ENCODE measurements around the gene ME3. TPM values are rescaled to one million over a fixed set of nuclear protein-coding genes. Genes with fewer than 3 reads are reported as not detected.
A peak's percentile ranks its signal among the peaks of the same experiment; 100 is the strongest.

The ME3 gene
- total RNA-seq, 1 donor from 2014 or later = 1.8 TPM

GRCh38 chr11:86486261-86487030, 186.0 kb downstream of the ME3 start:
- ATAC-seq = no peak

GRCh38 chr11:86484795-86485166, 187.6 kb downstream of the ME3 start:
- ATAC-seq = no peak

- peak; percentile 44 for ATAC-seq
Observed at GRCh38 chr11:86483940-86484794, 188.2 kb downstream of the ME3 start.

- no peak for ATAC-seq
Observed at GRCh38 chr11:86483610-86483939, 188.8 kb downstream of the ME3 start.

GRCh38 chr11:86482692-86483091, 189.7 kb downstream of the ME3 start:
- ATAC-seq = no peak

- ATAC-seq = no peak
Observed at GRCh38 chr11:86481399-86481798, 191.0 kb downstream of the ME3 start.

- ATAC-seq = no peak
Observed at GRCh38 chr11:86478348-86478747, 194.1 kb downstream of the ME3 start.

- no peak for ATAC-seq
Observed at GRCh38 chr11:86477495-86478155, 194.8 kb downstream of the ME3 start.

GRCh38 chr11:86476109-86476861, 196.1 kb downstream of the ME3 start:
- ATAC-seq = no peak

- ATAC-seq = no peak
Observed at GRCh38 chr11:86475027-86475426, 197.4 kb downstream of the ME3 start.

- ATAC-seq = peak; percentile 41
Observed at GRCh38 chr11:86473991-86474833, 198.2 kb downstream of the ME3 start.

GRCh38 chr11:86469491-86470388, 202.7 kb downstream of the ME3 start:
- no peak for ATAC-seq

GRCh38 chr11:86468169-86468568, 204.2 kb downstream of the ME3 start:
- no peak for ATAC-seq

- no peak for ATAC-seq
Observed at GRCh38 chr11:86464509-86465221, 207.8 kb downstream of the ME3 start.

GRCh38 chr11:86463955-86464354, 208.5 kb downstream of the ME3 start:
- no peak for ATAC-seq

GRCh38 chr11:86463120-86463519, 209.3 kb downstream of the ME3 start:
- ATAC-seq = peak; percentile 26

- ATAC-seq = no peak
Observed at GRCh38 chr11:86461892-86462291, 210.5 kb downstream of the ME3 start.

GRCh38 chr11:86460461-86461385, 211.7 kb downstream of the ME3 start:
- ATAC-seq = no peak
